ENCODE data around the gene ZNF524. TPM values are rescaled to one million over a fixed set of nuclear protein-coding genes. Genes with fewer than 3 reads are reported as not detected.

ZNF524 gene
- polyA plus RNA-seq, 1 of the 3 experiments (the other 2 are of a cell fraction): 7.3 TPM

DNA sequence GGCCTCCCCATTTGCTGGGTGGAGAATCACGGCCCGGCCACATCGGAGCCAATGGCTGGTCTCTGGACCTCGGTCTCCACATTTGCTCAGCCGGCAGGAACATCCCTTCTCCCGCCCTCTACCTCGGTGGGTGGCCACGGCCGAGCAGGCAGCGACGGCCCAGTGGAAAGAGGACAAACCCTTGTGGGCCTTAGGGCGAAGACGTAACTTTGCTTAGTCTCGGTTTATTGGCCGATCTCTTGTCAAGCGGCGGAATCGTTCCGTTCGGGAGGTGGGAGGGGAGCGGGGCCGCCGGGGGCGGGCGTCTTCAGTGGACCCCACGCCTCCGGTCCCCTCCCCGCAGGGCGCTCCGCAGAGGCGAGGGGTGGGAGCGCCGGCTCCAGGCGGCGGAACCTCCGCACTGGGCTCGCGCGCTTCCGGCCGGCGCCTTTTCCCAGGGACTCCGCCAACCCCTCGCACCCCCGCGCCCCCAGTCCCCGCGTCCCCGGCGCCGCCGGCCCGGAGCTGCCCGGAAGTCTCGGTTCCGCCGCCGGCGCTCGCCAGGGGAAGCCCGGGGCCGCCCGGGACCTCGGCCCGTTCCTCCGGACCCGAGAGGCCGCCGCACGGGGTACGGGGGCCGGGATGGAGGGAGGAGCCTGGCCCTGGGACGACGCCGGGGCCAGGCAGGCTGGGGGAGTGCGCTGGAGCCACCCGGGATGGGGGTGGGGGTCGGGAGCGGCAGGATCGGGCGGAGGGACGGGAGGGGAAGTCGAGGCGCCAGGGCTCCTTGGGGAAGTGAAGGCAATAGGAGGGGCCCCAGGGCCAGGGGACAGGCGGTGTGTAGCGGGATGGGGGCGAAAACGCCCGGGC is 40.7 kb downstream of the ZNF524 start, which contains the start of gene ZNF580:
TSS of gene ZNF580 (plus strand) at position 426 of the 849 bp plus-strand sequence. CDS start 1,507 bp downstream, outside the sequence.
- 4% methylated on average over 31 of the region's 89 CpGs for WGBS (ENCODE audit: low lambda C conversion rate)
- H4K20me1 ChIP-seq (ENCODE audit: insufficient read depth): no peaks in the 10 kb centered on the region
- ChIA-PET POLR2A (interaction anchor here (0.9 to 1.0 kb wide), 2 partner anchors 41 to 153 kb away, joined by 4 read pairs; partner anchors contain the start of gene ZNF524), CTCF (interaction anchor here (1.0 to 5.0 kb wide), 7 partner anchors 8 to 54 kb away, joined by 3 to 28 read pairs (median 8); no protein-coding TSS in a partner anchor)
- peak within 1 kb of the TSS; percentile 95 for H3K4me2 ChIP-seq
- H3K9me2 ChIP-seq: no peaks in the 10 kb centered on the region
- H3K9me3 ChIP-seq: no peaks in the 10 kb centered on the region
- H3K27me3 ChIP-seq (ENCODE audit: insufficient read depth): no peaks in the 10 kb centered on the region
- H3F3A ChIP-seq (replicated peaks; ENCODE audit: insufficient read depth): peaks cover 29% of the 10 kb centered on the region
- H3K36me3 ChIP-seq (replicated peaks in 1 of 2; ENCODE audit: control insufficient read depth in 1 of 2, insufficient read depth in 2 of 2, low read length in 1 of 2): peaks cover 10 to 13% of the 10 kb centered on the region in 2 experiments
- peak within 1 kb of the TSS; percentile 53 to 81 for H3K4me3 ChIP-seq (ENCODE audit: low read depth in 2 of 2, low read length in 1 of 2)
- peak within 1 kb of the TSS; percentile 85 to 88 for H3K27ac ChIP-seq (ENCODE audit: low read depth in 2 of 2, low read length in 1 of 2)
- DNase-seq: peak; percentile 90
- H3K9ac ChIP-seq: peak within 1 kb of the TSS; percentile 86
- peak within 1 kb of the TSS; percentile 49; the same call in 1 of the 2 replicates for H2AFZ ChIP-seq (ENCODE audit: low read depth)
- peaks cover 15 to 47% of the 10 kb centered on the region in 2 experiments; a peak in 1 of 4 replicates for H3K4me1 ChIP-seq (ENCODE audit: control insufficient read depth in 1 of 2, insufficient read depth in 2 of 2, low read depth in 1 of 2, low read length in 1 of 2)
- H3K79me2 ChIP-seq (ENCODE audit: insufficient read depth): peaks cover 95% of the 10 kb centered on the region
- peak; percentile 14 for TF ChIP-seq PBX3 (IDR thresholded peaks at IDR 0.05)
- TF ChIP-seq MEF2A (IDR thresholded peaks at IDR 0.05; ENCODE audit: borderline replicate concordance, low read depth): no peak
- TF ChIP-seq JUND (IDR thresholded peaks at IDR 0.05): no peak
- TF ChIP-seq RAD21 (IDR thresholded peaks at IDR 0.05; ENCODE audit: low read length): no peak
- no peak for TF ChIP-seq FOXJ3 (CRISPR knock-in tag; IDR thresholded peaks at IDR 0.05)
- TF ChIP-seq TCF12 (IDR thresholded peaks at IDR 0.05): no peak
- TF ChIP-seq, protein P1, sequence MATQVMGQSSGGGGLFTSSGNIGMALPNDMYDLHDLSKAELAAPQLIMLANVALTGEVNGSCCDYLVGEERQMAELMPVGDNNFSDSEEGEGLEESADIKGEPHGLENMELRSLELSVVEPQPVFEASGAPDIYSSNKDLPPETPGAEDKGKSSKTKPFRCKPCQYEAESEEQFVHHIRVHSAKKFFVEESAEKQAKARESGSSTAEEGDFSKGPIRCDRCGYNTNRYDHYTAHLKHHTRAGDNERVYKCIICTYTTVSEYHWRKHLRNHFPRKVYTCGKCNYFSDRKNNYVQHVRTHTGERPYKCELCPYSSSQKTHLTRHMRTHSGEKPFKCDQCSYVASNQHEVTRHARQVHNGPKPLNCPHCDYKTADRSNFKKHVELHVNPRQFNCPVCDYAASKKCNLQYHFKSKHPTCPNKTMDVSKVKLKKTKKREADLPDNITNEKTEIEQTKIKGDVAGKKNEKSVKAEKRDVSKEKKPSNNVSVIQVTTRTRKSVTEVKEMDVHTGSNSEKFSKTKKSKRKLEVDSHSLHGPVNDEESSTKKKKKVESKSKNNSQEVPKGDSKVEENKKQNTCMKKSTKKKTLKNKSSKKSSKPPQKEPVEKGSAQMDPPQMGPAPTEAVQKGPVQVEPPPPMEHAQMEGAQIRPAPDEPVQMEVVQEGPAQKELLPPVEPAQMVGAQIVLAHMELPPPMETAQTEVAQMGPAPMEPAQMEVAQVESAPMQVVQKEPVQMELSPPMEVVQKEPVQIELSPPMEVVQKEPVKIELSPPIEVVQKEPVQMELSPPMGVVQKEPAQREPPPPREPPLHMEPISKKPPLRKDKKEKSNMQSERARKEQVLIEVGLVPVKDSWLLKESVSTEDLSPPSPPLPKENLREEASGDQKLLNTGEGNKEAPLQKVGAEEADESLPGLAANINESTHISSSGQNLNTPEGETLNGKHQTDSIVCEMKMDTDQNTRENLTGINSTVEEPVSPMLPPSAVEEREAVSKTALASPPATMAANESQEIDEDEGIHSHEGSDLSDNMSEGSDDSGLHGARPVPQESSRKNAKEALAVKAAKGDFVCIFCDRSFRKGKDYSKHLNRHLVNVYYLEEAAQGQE (IDR thresholded peaks at IDR 0.05; ENCODE audit: low read depth, low read length): 0 out of 2 replicates have a peak, but pooled peaks have one; percentile 7
- TF ChIP-seq FOXM1 (IDR thresholded peaks at IDR 0.05; ENCODE audit: low read depth): no peak
- peak; percentile 35 for TF ChIP-seq CHD2 (IDR thresholded peaks at IDR 0.05; ENCODE audit: low read length, partially characterized antibody)
- TF ChIP-seq YY1 (IDR thresholded peaks at IDR 0.05; ENCODE audit: low read depth): peak; percentile 51; the same call in 1 of the 2 replicates
- no peak for TF ChIP-seq RXRA (IDR thresholded peaks at IDR 0.05; ENCODE audit: borderline replicate concordance, low read depth)
- no peak for TF ChIP-seq NRF1 (IDR thresholded peaks at IDR 0.05; ENCODE audit: low read depth, low read length)
- no peak for TF ChIP-seq EZH2phosphoT487 (IDR thresholded peaks at IDR 0.05; ENCODE audit: borderline replicate concordance, low read depth)
- no peak for TF ChIP-seq GATA2 (CRISPR knock-in tag; IDR thresholded peaks at IDR 0.05)
- TF ChIP-seq SMC3 (IDR thresholded peaks at IDR 0.05; ENCODE audit: low read depth, low read length): no peak
- no peak for TF ChIP-seq NFIC (IDR thresholded peaks at IDR 0.05; ENCODE audit: borderline replicate concordance)
- peak; percentile 51; the same call in 1 of the 2 replicates for TF ChIP-seq TAF1 (IDR thresholded peaks at IDR 0.05; ENCODE audit: borderline replicate concordance, low read depth, low read length)
- TF ChIP-seq, protein P2, sequence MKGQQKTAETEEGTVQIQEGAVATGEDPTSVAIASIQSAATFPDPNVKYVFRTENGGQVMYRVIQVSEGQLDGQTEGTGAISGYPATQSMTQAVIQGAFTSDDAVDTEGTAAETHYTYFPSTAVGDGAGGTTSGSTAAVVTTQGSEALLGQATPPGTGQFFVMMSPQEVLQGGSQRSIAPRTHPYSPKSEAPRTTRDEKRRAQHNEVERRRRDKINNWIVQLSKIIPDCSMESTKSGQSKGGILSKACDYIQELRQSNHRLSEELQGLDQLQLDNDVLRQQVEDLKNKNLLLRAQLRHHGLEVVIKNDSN (IDR thresholded peaks at IDR 0.05; ENCODE audit: borderline replicate concordance, low read depth): no peak
- no peak for TF ChIP-seq TEAD4 (IDR thresholded peaks at IDR 0.05; ENCODE audit: borderline replicate concordance, insufficient read depth)
- peak; percentile 62 for TF ChIP-seq GABPA (IDR thresholded peaks at IDR 0.05; ENCODE audit: low read depth)
- TF ChIP-seq, protein P3, sequence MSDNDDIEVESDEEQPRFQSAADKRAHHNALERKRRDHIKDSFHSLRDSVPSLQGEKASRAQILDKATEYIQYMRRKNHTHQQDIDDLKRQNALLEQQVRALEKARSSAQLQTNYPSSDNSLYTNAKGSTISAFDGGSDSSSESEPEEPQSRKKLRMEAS (IDR thresholded peaks at IDR 0.05; ENCODE audit: low read depth): 0 out of 2 replicates have a peak, but pooled peaks have one; percentile 47
- TF ChIP-seq EP300 (IDR thresholded peaks at IDR 0.05; ENCODE audit: borderline replicate concordance in 1 of 2, low read depth in 1 of 2, low read length in 1 of 2): peak in 1 of 2 experiments; percentile 28; a peak in 1 of 4 replicates
- TF ChIP-seq RCOR1 (IDR thresholded peaks at IDR 0.05; ENCODE audit: low read length): no peak
- TF ChIP-seq MXI1 (IDR thresholded peaks at IDR 0.05; ENCODE audit: low read depth, low read length): no peak
- TF ChIP-seq CTCF (IDR thresholded peaks at IDR 0.05): no peak
- peak; percentile 72; the same call in 1 of the 2 replicates for TF ChIP-seq SIN3A (IDR thresholded peaks at IDR 0.05; ENCODE audit: borderline replicate concordance, low read depth, low read length)
